Duodenal mucosa (tissue), 2 donors: ENCODE data around the gene ATP10D.
"Not testable (repeated sequence)": the region's sequence is repeated elsewhere in the genome, so short reads cannot be mapped to it uniquely, and the experiment has no call there.

ENCODE experiments used
- H3K27ac ChIP-seq: one replicate; pipeline ENCODE4 v1.7.0; 2013; ENCODE audit warnings: low read depth, low read length
- H3K27me3 ChIP-seq, 2 donors: one replicate each; pipeline ENCODE4 v1.7.0; 2013; ENCODE audit warnings: low read length in 2 of 2, control low read depth in 1 of 2; ENCODE audit not compliant: insufficient read depth in 2 of 2, control insufficient read depth in 1 of 2
- H3K36me3 ChIP-seq, 2 donors: one replicate each; pipeline ENCODE4 v1.7.0; 2013; ENCODE audit warnings: low read length in 2 of 2, control low read depth in 1 of 2; ENCODE audit not compliant: insufficient read depth in 2 of 2, control insufficient read depth in 1 of 2
- H3K4me1 ChIP-seq, 2 donors: one replicate each; pipeline ENCODE4 v1.7.0; 2013; ENCODE audit warnings: low read length in 2 of 2, control low read depth in 1 of 2; ENCODE audit not compliant: insufficient read depth in 2 of 2, control insufficient read depth in 1 of 2
- H3K4me3 ChIP-seq, 2 donors: one replicate each; pipeline ENCODE4 v1.7.0; 2013; ENCODE audit warnings: low read length in 2 of 2, low read depth in 1 of 2
- H3K9ac ChIP-seq, 2 donors: one replicate each; pipeline ENCODE4 v1.7.0; 2013; ENCODE audit warnings: low read length in 2 of 2, low read depth in 1 of 2
- H3K9me3 ChIP-seq, 2 donors: one replicate each; pipeline ENCODE4 v1.7.0; 2013; ENCODE audit warnings: low read length in 2 of 2, control low read depth in 1 of 2; ENCODE audit not compliant: control insufficient read depth in 1 of 2

Gene ATP10D

DNA sequence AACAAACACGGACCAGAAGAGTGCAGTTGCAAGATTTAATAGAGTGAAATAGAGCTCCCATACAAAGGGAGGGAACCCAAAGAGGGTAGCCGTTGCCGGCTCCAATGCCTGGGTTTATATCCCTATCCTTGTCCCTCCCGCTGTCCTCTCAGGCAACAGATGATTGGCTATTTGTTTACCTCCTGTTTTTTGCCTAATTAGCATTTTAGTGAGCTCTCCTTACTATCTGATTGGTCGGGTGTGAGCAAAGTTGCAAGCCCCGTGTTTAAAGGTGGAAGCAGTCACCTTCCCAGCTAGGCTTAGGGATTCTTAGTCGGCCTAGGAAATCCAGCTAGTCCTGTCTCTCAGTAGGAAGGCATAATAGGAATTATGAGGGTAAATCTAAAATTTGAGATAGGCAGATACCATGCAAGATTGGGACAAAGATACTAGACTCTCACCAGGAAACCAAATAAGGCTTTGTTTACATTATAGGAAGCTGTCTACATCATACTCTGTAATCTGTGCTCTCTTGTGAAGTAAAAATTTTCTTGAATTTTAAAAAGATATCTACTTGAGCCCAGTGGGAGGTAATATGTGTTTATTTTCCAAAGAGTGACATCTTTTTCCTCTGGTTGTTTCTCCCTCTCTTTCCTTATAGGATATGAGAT is 65.9 kb downstream of the ATP10D start:
- Histone ChIP-seq H3K27me3 (no peaks in the 10 kb centered on the region), H3K4me3 (no peak overlapping the region), H3K27ac (no peak overlapping the region), H3K9me3 (no peaks in the 10 kb centered on the region), H3K36me3 (peaks cover 20 to 22% of the 10 kb centered on the region in 2 donors), H3K4me1 (no peaks in the 10 kb centered on the region), H3K9ac (no peak overlapping the region)

DNA sequence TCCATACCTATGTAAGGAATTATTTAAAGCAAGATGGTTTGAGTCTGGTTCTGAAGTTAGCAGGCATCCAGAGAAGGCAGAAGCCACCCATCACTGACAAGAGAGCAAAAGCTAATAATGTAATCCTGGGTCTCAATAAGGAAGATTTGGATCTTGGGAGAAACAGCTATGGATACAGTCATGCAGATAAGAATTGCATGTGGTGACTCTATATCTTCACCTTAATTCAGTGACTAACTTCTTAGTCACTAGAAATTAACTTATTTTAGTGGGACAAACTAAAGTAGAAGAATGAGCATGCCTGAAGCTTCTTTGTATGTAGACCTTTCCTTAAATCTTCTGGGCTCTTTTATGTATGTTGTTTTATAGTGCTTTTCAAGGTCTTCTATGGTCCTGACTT is 66.6 kb downstream of the ATP10D start:
- Histone ChIP-seq H3K4me3 (no peak overlapping the region), H3K9me3 (no peaks in the 10 kb centered on the region), H3K27me3 (no peaks in the 10 kb centered on the region), H3K36me3 (peaks cover 13 to 18% of the 10 kb centered on the region in 2 donors), H3K9ac (no peak overlapping the region), H3K4me1 (no peaks in the 10 kb centered on the region), H3K27ac (no peak overlapping the region)

DNA sequence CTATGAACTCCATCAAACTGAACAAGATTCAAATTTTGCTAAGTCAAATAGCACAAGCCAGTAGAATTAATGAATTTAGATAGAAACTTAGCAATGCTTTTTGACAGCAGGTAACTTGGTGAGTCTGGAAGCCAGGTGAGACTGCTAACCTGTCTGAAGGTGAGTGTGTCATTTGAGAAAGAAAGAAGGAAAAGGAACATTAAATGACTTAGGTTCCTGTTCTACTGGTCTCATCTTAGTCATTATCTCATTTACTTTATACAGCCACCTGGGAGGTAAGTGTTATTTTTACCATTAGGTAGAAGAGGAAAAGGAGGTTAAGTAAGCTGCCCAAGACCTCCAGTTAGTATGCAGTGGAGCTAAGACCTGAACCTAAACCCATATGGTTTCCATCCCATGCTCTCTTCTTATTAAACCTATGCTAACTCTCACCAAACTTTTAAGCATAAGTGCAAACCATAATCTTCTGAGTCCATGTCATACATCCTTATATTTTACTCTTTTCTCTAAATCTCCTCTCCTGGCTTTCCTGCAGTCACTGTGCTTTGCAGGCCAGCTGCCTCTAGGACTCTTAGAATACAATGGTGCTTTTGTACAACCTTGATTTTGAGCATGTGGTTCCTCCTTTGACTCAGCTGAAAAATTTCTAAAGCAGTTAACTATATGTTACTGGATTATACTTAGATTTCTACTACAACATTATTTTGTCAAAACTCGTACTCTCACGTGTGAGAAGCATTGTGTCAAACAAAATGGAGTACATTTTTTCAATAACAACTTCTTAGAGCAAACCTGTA is 68.5 kb downstream of the ATP10D start:
- Histone ChIP-seq H3K9me3 (no peaks in the 10 kb centered on the region), H3K9ac (no peak overlapping the region), H3K4me3 (no peak overlapping the region), H3K27me3 (no peaks in the 10 kb centered on the region), H3K27ac (no peak overlapping the region), H3K4me1 (no peaks in the 10 kb centered on the region), H3K36me3 (peaks cover 9% of the 10 kb centered on the region in 2 donors)

DNA sequence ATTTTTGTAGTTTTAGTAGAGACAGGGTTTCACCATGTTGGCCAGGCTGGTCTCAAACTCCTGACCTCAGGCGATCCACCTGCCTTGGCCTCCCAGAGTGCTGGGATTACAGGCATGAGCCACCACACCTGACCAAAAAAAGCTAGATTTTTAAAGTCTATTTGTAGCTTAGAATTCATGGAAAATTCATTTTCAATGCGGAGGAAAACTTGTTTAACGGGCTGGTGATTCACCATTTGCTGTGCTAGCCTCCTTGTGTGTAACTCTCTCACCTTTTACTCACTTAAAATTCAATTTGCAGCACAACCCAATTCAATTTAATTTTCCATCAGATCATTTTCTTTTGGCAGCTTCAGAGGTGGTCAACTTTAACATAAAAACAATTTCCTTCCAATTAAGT is 70.8 kb downstream of the ATP10D start:
- not testable (repeated sequence) for H3K4me1 ChIP-seq, H3K27me3 ChIP-seq, H3K4me3 ChIP-seq, H3K9ac ChIP-seq, H3K9me3 ChIP-seq, H3K27ac ChIP-seq
- peaks cover 11 to 15% of the 10 kb centered on the region in 2 donors for H3K36me3 ChIP-seq

DNA sequence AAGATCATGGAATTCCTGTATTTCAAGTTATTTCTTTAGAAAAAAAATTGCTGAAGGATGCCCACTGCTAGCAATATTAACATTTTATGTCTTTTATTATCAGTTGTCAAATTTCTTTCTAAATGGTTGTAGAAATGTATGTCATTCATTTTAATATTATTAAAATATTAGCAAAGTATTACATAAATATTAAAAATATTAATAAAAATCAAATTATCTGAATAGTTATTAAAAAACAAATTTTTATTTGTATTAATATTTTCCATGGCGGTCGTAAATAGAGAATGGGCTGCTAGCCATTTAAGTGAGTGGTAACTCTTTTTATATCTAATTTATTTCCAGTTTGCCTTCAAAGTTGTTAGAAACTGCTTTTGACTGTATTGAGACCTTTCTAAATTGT is 72.2 kb downstream of the ATP10D start:
- peaks cover 0 to 4% of the 10 kb centered on the region in 2 donors for H3K4me1 ChIP-seq
- H3K9me3 ChIP-seq = no peaks in the 10 kb centered on the region
- H3K9ac ChIP-seq = no peak overlapping the region
- H3K27ac ChIP-seq = no peak overlapping the region
- H3K27me3 ChIP-seq = no peaks in the 10 kb centered on the region
- H3K36me3 ChIP-seq = peaks cover 16 to 21% of the 10 kb centered on the region in 2 donors
- H3K4me3 ChIP-seq = no peak overlapping the region

DNA sequence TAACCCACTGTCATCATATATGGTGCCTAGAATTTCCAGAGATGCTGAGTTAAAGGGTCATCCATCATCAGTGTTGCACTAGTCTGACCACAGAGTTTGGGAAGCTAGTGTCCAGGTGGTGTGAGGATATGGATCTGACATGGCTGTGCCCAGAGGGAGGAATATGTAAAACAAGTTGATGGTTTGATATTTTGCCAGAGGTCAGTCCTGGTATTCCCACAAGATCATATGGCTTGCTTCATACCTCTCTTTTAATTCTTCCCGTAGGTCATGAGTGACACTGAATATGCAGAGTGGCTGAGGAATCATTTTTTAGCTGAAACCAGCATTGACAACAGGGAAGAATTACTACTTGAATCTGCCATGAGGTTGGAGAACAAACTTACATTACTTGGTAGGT is 75.6 kb downstream of the ATP10D start:
- no peaks in the 10 kb centered on the region for H3K27me3 ChIP-seq
- peaks cover 0 to 4% of the 10 kb centered on the region in 2 donors for H3K4me1 ChIP-seq
- H3K9me3 ChIP-seq = no peaks in the 10 kb centered on the region
- peaks cover 10 to 18% of the 10 kb centered on the region in 2 donors for H3K36me3 ChIP-seq
- no peak overlapping the region for H3K9ac ChIP-seq
- no peak overlapping the region for H3K27ac ChIP-seq
- H3K4me3 ChIP-seq = no peak overlapping the region

DNA sequence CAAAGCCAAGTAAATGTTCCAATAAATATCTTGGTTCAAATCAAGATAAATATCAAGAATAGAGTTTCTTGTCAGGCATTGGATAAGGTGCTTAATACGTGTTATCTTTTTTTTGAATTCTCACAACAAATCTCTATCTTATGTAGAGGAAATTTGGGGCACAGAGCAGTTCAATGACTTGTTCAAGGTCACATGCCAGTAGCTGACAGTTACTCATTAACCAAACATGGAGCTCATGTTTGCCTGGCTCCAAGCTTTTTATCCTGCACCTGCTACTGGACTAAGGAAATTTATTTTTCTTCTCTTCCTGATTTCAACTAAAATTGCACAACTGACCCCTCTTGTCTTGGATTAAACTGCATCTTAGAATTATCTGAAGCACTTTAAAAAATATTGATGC is 76.3 kb downstream of the ATP10D start:
- Histone ChIP-seq H3K4me3 (no peak overlapping the region), H3K4me1 (peaks cover 0 to 4% of the 10 kb centered on the region in 2 donors), H3K27me3 (no peaks in the 10 kb centered on the region), H3K9me3 (no peaks in the 10 kb centered on the region), H3K9ac (no peak overlapping the region), H3K27ac (no peak overlapping the region), H3K36me3 (peaks cover 10 to 18% of the 10 kb centered on the region in 2 donors)

DNA sequence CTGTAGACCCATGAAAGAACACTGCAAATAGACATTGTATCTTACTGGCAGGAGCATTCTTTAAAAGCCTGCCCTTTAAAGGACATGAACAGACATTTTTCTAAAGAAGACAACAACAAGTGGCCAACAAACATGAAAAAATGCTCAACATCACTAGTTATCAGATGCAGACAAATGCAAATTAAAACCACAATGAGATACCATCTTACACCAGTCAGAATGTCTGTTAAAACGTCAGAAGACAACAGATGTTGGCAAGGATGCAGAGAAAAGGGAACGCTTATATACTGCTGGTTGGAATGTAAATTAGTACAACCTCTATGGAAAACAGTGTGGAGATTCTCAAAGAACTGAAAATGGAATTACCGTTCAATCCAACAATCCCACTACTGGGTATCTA is 77.2 kb downstream of the ATP10D start:
- peaks cover 10 to 18% of the 10 kb centered on the region in 2 donors for H3K36me3 ChIP-seq
- no peak overlapping the region for H3K27ac ChIP-seq
- H3K9me3 ChIP-seq = no peaks in the 10 kb centered on the region
- H3K4me3 ChIP-seq = no peak overlapping the region
- no peak overlapping the region for H3K9ac ChIP-seq
- H3K27me3 ChIP-seq = no peaks in the 10 kb centered on the region
- peaks cover 0 to 4% of the 10 kb centered on the region in 2 donors for H3K4me1 ChIP-seq

DNA sequence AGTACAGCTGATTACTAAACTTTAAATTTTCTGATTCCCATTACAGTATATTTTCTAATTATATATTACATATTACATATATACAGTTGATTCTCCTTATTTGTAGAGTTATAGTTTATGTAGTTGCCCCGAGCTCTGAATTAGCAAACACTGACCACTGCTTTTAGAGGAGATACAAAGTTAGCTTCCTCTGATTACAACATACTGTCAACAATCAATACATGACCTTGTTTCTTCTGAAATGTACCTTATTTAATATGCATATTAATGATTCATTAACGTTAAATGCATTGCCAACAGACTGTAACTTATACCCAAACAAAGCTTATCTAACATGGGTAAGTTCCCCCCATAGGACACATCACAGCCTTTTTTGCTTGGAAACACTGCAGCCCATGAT is 81.5 kb downstream of the ATP10D start:
- no peak overlapping the region for H3K4me3 ChIP-seq
- no peaks in the 10 kb centered on the region for H3K4me1 ChIP-seq
- H3K9me3 ChIP-seq = no peaks in the 10 kb centered on the region
- no peak overlapping the region for H3K27ac ChIP-seq
- no peak overlapping the region for H3K9ac ChIP-seq
- H3K36me3 ChIP-seq = peaks cover 9 to 18% of the 10 kb centered on the region in 2 donors
- no peaks in the 10 kb centered on the region for H3K27me3 ChIP-seq

DNA sequence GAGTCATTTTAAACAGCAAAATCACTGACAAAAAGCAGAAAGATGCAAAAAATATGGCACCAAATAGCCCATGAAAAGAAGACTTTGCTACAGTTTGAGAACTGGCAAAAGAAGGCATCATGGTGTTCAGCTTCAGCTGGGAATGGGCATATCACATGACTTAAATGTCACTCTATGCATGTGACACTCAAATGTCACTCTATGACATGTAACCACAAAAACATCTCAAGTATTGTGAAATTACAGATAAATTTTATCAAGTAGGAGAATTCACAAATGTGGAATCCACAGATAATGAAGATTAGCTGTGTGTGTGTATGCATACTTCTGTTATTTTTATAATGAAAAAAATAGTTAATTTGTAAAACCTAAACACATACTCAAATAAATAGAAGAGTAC is 81.9 kb downstream of the ATP10D start:
- no peak overlapping the region for H3K4me3 ChIP-seq
- H3K4me1 ChIP-seq = no peaks in the 10 kb centered on the region
- no peak overlapping the region for H3K27ac ChIP-seq
- no peaks in the 10 kb centered on the region for H3K9me3 ChIP-seq
- peaks cover 9 to 20% of the 10 kb centered on the region in 2 donors for H3K36me3 ChIP-seq
- no peak overlapping the region for H3K9ac ChIP-seq
- no peaks in the 10 kb centered on the region for H3K27me3 ChIP-seq
